GM21381 (cell line): ENCODE data around the gene MAPKAP1.

Source experiments
- ATAC-seq: cut with Tn5 transposase; IDR thresholded peaks from one replicate; pipeline ENCODE4 v1.9.1; 2021; ENCODE audit warnings: mild to moderate bottlenecking, moderate library complexity; ENCODE audit not compliant: unreplicated experiment

The MAPKAP1 gene

GRCh38 chr9:125436613-125437443 lies 270.2 kb downstream of the MAPKAP1 start:
- no peak for ATAC-seq

- ATAC-seq, result no peak
Measured at GRCh38 chr9:125435776-125436612, 271.0 kb downstream of the MAPKAP1 start.

DNA sequence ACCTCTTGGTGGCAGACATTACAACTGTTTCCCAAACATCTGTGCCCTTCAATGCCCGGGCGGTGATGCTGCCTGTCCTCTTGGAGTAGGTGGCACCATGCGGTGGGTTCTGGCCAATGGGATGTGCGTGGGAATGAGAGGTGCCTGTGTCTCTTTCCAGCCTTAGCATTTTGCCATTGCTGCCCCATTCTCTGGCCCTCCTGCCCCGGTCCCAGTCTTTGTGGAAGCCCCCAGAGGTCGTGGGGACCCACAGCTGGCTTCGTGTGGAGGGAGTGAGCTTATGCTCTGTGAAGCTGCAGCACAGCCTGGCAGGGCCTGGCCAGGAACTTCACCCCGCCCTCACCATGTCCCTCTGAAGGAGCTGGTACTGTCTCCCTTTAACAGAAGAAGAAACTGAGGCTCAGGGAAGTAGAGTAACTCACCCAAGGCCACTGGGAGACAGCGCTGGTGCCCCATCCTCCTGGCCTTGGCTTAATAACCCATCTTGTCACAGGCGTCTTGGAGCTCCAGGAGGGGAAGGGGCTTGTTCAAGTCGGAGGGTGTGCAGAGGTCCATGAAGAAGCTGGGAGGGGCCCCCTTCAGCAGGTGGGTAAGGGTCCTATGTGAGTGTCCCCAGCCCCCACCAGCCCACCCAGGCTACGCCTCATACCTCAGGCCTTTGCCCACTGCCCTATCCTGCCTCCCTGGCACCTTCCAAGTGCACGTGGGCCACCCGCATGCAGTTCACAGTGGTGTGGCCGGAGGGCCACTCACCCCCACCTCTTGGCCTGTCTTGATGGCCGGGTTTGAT lies 271.8 kb downstream of the MAPKAP1 start:
- ATAC-seq, result no peak

DNA sequence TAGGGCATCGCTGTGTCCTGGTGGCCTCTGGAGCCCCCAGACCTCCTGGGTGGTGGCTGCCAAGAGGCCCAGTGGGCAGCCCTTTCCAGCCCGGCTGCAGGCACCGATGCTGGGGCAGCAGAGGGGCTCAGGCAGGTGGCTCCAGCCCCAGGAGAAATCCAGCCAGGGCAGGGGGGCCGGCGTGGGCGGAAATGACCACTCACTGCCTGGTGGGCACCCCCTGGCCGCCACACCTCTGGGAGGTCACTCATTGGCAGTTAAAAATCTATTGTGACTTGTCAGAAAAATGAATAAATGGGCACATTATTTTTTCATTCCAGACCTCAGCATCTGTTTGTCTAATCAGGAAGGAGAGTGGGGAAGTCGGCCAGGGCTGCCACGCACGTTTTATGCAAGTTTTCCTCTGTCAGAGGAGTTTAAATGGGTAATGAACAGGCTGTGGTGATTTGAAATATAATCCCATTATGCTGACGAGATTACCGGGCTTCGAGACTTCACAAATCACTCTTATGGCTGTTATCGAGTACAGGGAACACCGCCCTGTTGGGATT lies 273.5 kb downstream of the MAPKAP1 start:
- ATAC-seq, result no peak

- ATAC-seq, result no peak
Measured at GRCh38 chr9:125432715-125433385, 274.2 kb downstream of the MAPKAP1 start.

DNA sequence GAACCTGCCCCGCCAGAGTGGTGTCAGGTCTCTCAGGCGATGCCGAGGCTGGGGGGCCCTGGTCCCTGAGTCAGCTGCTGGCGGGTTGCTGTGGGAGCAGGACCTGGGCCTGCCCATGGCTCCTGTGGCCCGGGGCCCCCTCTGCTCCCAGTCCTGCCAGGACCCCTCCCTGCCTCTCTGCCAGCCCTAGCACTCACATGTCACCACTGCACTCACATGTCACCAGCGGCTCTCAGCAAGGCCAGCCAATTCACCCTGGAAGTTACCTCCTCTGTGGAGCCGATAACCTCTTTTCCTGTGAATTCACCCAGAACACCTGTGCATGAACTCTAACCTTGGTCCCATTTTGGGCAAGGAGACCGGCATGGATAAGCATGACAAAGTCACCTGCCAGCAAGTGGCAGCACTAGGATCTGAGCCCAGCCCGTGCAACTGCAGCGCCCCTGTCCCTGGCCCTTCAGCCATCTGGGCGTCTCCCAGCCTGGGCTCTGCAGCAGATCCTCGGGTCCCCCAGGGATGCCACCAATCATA lies 275.2 kb downstream of the MAPKAP1 start:
- no peak for ATAC-seq

- ATAC-seq, result no peak
Measured at GRCh38 chr9:125431012-125431305, 276.0 kb downstream of the MAPKAP1 start.

- no peak for ATAC-seq
Measured at GRCh38 chr9:125430161-125431011, 276.6 kb downstream of the MAPKAP1 start.

DNA sequence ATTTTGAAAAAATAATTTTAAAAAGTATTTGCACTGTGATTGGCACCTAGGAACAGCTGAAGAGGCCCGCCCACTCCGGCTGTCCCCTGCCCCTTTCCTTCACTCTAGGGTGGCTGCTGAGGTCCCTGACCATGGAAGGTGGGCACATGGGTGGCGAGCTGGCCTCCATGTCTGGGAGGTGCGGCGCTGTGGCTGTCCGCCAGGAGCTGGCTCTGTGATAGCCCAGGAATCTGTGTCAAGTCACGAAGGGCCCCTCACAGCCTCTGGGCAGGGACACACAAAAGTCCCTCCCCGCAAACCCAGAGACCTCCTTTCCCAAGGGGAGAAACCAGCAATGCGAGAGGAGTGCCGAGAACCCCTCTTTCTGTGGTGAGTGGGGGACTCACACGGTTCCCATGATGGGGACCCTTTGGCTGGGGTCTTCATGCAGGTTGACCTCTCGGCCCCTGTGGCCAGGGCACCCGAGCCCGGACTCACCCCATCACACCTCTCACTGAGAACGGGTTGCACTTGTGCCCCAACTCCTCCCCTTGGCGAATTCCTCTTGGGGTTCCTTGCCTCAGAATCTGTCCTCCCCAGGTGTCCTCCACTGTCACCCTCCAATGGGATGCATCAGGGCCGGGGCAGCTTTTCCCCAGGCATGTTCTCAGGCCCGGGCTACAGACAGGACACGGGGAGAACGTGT lies 277.4 kb downstream of the MAPKAP1 start:
- no peak for ATAC-seq

GRCh38 chr9:125428902-125429467 lies 278.0 kb downstream of the MAPKAP1 start:
- no peak for ATAC-seq

GRCh38 chr9:125428060-125428901 lies 278.7 kb downstream of the MAPKAP1 start:
- no peak for ATAC-seq

- no peak for ATAC-seq
Measured at GRCh38 chr9:125427556-125427955, 279.5 kb downstream of the MAPKAP1 start.

DNA sequence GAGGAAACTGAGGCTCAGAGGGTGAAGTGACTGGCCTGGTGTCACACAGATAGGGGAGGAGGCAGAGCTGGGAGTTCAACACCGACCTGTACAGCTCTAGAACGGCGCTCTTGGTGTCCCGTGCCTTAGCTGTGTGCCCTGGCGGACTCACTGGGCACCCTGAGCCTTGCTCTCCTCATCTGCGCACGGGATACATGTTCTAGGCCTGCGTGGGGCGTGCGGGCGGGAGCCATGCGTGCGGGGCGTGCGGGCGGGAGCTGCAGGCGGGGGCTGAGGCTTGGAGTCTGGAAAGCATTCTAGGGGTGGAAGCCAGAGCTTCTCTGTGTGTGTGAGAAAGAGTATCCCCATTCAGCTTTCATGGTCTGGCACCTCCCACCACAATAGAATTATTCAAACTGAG lies 280.1 kb downstream of the MAPKAP1 start:
- ATAC-seq, result no peak

GRCh38 chr9:125425901-125426515 lies 281.0 kb downstream of the MAPKAP1 start:
- ATAC-seq, result no peak

DNA sequence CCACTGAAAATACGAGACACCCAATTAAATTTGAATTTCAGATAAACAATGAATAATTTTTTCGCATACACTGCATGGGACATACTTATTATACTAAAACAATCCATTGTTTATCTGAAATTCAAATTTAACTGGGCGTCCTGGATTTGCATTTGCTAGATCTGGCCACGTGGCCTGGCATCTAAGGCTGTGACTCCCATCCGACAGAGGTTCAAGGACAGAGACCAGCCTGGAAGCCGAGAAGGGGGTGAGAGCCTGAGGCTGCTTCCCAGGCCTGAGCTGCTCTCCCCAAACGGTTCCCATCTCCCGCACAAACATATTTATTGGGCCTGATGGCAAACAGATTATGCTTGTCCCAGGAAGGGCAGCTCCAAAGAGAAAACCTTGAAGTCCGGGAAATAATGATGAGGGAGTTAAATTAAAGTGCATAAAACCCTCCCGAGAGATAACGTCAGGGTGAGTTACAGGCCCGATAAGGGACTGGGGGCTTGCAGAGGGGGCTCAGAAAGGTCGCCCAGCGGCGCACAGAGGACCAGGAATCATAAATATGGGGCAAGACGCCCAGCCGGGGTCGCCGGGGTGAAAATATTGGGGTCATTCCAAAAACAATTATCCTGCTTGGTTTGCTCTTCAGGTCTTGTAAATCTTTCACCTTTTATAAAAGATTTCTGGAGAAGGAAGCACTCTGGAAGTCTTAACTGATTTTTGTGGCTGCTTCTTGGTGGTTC lies 281.7 kb downstream of the MAPKAP1 start:
- ATAC-seq, result no peak

DNA sequence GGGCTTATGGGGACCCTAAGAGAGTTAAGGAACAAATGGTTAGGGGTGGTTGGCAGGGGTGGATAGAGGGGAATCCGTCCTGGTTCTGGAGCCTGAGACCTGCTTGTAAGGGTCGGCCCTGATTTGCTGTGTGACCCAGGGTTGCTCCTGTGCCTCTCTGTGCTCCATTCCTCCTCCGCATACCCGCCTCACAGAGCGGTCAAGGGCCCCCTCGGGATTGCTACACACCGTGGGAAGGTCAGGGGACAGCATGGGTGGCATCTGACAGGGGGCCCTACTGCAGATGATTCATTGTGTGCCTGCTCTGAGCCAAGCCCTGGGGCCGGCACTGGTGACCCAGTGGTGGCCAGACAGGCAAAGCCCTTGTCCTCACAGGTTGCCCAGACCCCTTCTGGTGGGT lies 283.0 kb downstream of the MAPKAP1 start:
- no peak for ATAC-seq

DNA sequence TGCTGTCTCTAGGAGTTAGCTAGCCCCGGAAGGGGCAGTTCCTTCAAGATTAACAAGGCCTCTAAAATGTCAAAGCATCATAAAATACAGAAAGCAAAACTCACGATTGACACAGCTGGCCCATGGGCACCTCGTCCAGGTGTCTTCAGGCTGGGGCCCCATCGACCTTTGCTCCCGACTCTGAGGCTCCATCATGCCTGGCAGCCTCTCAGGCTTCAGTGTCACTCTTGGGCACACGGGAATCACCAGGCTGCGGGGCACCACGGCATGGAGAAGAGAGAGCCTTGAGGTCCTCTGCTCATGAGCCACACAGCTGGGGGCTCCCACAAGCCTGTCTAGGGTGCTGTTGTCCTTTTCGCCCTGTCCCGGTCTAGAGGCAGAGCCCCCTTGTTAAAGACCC lies 284.2 kb downstream of the MAPKAP1 start:
- ATAC-seq, result no peak
